HEK293 (cell line): Measurements from ENCODE around the gene PLCZ1.

Experiments
- CTCF ChIA-PET: fragments of 350-600 bp; formaldehyde crosslinking; extraction: SDS; loops from one replicate; lab custom pipeline; 2021; ENCODE audit warnings: antibody characterized with exemption; lab: Yijun Ruan, JAX
- POLR2A ChIA-PET: fragments of 300-600 bp; formaldehyde crosslinking; extraction: SDS; loops from one replicate; lab custom pipeline; 2020; ENCODE audit warnings: antibody characterized with exemption, inconsistent platforms; lab: Yijun Ruan, JAX
- H3K27ac ChIP-seq: fragments of 200-500 bp; sonication (Bioruptor generic); 2 replicates; pipeline ENCODE4 v1.5.1; 2014; ENCODE audit warnings: low read depth, low read length, control low read depth, inconsistent platforms; ENCODE audit errors: extremely low read depth
- H3K36me3 ChIP-seq, 2 experiments: fragments of 200-500 bp in 1 of 2; sonication (Bioruptor generic) in 1 of 2; 1 replicate in 1 of 2; 2 replicates in 1 of 2; pipeline ENCODE4 v1.5.1; 2014 to 2017; ENCODE audit warnings: inconsistent platforms in 2 of 2, low read length in 2 of 2; ENCODE audit not compliant: control insufficient read depth in 2 of 2, insufficient read depth in 1 of 2
- H3K4me1 ChIP-seq: fragments of 200-500 bp; sonication (Bioruptor generic); 2 replicates; pipeline ENCODE4 v1.5.1; 2014; ENCODE audit warnings: mild to moderate bottlenecking, low read length, inconsistent platforms; ENCODE audit not compliant: control insufficient read depth, insufficient read depth
- H3K4me3 ChIP-seq: 2 replicates; pipeline ENCODE4 v1.5.1; 2011; ENCODE audit warnings: low read depth, mild to moderate bottlenecking, control low read depth, low read length, moderate library complexity
- H3K9me3 ChIP-seq: fragments of 200-500 bp; sonication (Bioruptor generic); 2 replicates; pipeline ENCODE4 v1.5.1; 2014; ENCODE audit warnings: low read depth, low read length, inconsistent platforms; ENCODE audit not compliant: control insufficient read depth, insufficient read depth
- FEZF1 ChIP-seq: fragments of 450-650 bp; formaldehyde crosslinking; IDR thresholded peaks from 2 replicates; pipeline ENCODE4 v1.5.1; 2016; ENCODE audit warnings: missing biosample characterization, missing genetic modification characterization
- MEIS1 ChIP-seq: sonication (generic); formaldehyde crosslinking; IDR thresholded peaks from 2 replicates; pipeline ENCODE4 v1.8.1; 2022; ENCODE audit warnings: missing genetic modification reagents, mild to moderate bottlenecking, borderline replicate concordance
- ZBTB7A ChIP-seq: fragments of 450-650 bp; formaldehyde crosslinking; IDR thresholded peaks from 2 replicates; pipeline ENCODE4 v1.5.1; 2016; ENCODE audit warnings: low read depth, missing biosample characterization, missing genetic modification characterization
- ZNF10 ChIP-seq: fragments of 450-650 bp; formaldehyde crosslinking; IDR thresholded peaks from 2 replicates; pipeline ENCODE4 v1.5.1; 2017; ENCODE audit warnings: missing biosample characterization, missing genetic modification characterization
- ZNF223 ChIP-seq: fragments of 450-650 bp; formaldehyde crosslinking; IDR thresholded peaks from 2 replicates; pipeline ENCODE4 v1.5.1; 2016; ENCODE audit warnings: missing biosample characterization, missing genetic modification characterization
- ZNF366 ChIP-seq: fragments of 450-650 bp; formaldehyde crosslinking; conservative IDR thresholded peaks from 2 replicates; pipeline ENCODE4 v1.5.1; 2016; ENCODE audit warnings: missing biosample characterization, missing genetic modification characterization
- ZNF391 ChIP-seq: fragments of 450-650 bp; formaldehyde crosslinking; IDR thresholded peaks from 2 replicates; pipeline ENCODE4 v1.5.1; 2016; ENCODE audit warnings: low read depth, missing biosample characterization, missing genetic modification characterization, borderline replicate concordance
- ZNF530 ChIP-seq: fragments of 450-650 bp; formaldehyde crosslinking; IDR thresholded peaks from 2 replicates; pipeline ENCODE4 v1.5.1; 2016; ENCODE audit warnings: low read depth, missing biosample characterization, missing genetic modification characterization
- ZNF560 ChIP-seq: fragments of 450-650 bp; formaldehyde crosslinking; IDR thresholded peaks from 2 replicates; pipeline ENCODE4 v1.5.1; 2017; ENCODE audit warnings: missing biosample characterization, missing genetic modification characterization, borderline replicate concordance
- TF ChIP-seq, protein P1 (sequence below): fragments of 450-650 bp; formaldehyde crosslinking; IDR thresholded peaks from 2 replicates; pipeline ENCODE4 v1.5.1; 2016; ENCODE audit warnings: missing biosample characterization, missing genetic modification characterization, low read depth
- TF ChIP-seq, protein P2 (sequence below): fragments of 450-650 bp; formaldehyde crosslinking; IDR thresholded peaks from 2 replicates; pipeline ENCODE4 v1.5.1; 2016; ENCODE audit warnings: missing biosample characterization, missing genetic modification characterization, borderline replicate concordance
- TF ChIP-seq, protein P3 (sequence below): fragments of 450-650 bp; formaldehyde crosslinking; IDR thresholded peaks from 2 replicates; pipeline ENCODE4 v1.5.1; 2016; ENCODE audit warnings: missing biosample characterization, missing genetic modification characterization
- TF ChIP-seq, protein P4 (sequence below): fragments of 450-650 bp; formaldehyde crosslinking; IDR thresholded peaks from 2 replicates; pipeline ENCODE4 v1.5.1; 2016; ENCODE audit warnings: missing biosample characterization, missing genetic modification characterization
- TF ChIP-seq, protein P5 (sequence below): fragments of 450-650 bp; formaldehyde crosslinking; IDR thresholded peaks from 2 replicates; pipeline ENCODE4 v1.5.1; 2017; ENCODE audit warnings: missing biosample characterization, missing genetic modification characterization

The PLCZ1 gene

DNA sequence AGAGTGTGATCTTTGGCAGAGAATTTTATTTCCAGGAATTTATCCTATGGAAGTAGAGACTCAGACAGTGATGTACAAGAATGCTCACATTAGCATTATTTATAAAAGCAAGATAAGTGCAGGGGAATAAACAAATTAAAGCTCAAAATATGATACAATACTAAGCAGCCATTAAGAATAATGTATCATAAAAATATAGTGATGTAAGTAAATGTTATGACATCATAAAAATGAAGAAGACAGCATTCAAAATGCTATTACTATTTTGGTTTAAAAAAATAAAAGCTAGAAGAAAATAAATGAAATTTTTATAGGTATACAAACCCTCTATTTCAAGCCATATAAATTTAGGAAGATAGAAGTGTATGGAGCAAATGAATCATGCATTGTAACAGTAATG is 17.1 kb downstream of the PLCZ1 start:
- Histone ChIP-seq H3K9me3 (no peaks in the 10 kb centered on the region), H3K4me3 (no peak overlapping the region), H3K27ac (no peak overlapping the region), H3K36me3 (no peaks in the 10 kb centered on the region), H3K4me1 (no peaks in the 10 kb centered on the region)
- TF ChIP-seq, protein P1, sequence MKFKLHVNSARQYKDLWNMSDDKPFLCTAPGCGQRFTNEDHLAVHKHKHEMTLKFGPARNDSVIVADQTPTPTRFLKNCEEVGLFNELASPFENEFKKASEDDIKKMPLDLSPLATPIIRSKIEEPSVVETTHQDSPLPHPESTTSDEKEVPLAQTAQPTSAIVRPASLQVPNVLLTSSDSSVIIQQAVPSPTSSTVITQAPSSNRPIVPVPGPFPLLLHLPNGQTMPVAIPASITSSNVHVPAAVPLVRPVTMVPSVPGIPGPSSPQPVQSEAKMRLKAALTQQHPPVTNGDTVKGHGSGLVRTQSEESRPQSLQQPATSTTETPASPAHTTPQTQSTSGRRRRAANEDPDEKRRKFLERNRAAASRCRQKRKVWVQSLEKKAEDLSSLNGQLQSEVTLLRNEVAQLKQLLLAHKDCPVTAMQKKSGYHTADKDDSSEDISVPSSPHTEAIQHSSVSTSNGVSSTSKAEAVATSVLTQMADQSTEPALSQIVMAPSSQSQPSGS (tag by site-specific recombination): peak; percentile 74
- TF ChIP-seq, protein P2, sequence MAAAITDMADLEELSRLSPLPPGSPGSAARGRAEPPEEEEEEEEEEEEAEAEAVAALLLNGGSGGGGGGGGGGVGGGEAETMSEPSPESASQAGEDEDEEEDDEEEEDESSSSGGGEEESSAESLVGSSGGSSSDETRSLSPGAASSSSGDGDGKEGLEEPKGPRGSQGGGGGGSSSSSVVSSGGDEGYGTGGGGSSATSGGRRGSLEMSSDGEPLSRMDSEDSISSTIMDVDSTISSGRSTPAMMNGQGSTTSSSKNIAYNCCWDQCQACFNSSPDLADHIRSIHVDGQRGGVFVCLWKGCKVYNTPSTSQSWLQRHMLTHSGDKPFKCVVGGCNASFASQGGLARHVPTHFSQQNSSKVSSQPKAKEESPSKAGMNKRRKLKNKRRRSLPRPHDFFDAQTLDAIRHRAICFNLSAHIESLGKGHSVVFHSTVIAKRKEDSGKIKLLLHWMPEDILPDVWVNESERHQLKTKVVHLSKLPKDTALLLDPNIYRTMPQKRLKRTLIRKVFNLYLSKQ (tag by site-specific recombination): no peak
- ChIA-PET POLR2A (no interaction called here), CTCF (no interaction called here)

DNA sequence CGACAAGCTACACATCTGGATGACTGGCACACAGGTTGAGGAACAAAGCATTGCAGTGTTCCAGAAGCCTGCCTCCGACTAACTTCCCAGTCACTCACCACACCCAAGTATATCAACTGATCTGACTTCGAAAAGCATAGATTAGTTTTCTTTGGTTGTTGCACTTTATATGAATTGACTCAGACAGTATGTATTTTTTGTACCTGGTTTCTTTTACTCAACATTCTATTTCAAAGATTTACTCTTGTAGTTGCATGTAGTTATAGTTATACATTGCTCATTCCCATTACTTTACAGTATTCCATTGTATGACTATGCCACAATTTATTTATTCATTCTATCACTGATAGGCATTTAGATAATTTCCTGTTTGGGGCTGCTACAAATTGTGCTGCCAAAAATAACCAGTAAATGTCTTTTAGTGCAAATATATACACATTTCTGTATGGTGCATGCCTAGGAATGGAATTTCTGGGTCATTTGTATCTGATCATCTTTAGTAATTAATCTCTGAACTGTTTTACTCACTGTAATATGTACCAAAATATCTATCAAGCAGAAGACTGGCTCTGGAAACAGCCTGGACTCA is 17.8 kb downstream of the PLCZ1 start:
- POLR2A ChIA-PET: no interaction called here
- CTCF ChIA-PET: interaction anchor here (0.6 kb wide), 1 partner anchor 428 kb away, joined by 3 read pairs; no protein-coding TSS in a partner anchor

DNA sequence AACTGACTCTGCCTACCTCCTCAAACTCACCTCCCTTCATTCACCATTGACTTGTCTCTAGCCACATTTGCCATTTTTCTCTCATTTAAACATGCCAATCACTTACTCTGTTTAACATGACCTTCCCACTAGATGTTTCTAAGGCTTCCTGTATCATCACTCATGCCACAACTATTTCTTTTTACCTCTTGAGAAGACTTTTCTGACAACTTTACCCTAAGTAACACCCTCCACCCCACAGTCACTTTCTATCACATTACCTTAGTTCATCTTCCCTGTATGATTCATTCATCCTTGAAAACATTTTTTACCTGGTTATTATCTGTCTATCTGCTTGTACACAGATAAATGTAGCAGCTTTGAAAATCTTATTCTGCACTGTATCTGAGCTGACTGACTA is 19.4 kb downstream of the PLCZ1 start:
- H3K9me3 ChIP-seq: no peaks in the 10 kb centered on the region
- CTCF ChIA-PET: no interaction called here
- TF ChIP-seq ZNF391 (tag by site-specific recombination) (no peak), ZNF223 (tag by site-specific recombination) (no peak), ZNF10 (tag by site-specific recombination) (no peak), FEZF1 (tag by site-specific recombination) (no peak), ZNF366 (tag by site-specific recombination) (no peak), ZNF530 (tag by site-specific recombination) (no peak)
- TF ChIP-seq, protein P3, sequence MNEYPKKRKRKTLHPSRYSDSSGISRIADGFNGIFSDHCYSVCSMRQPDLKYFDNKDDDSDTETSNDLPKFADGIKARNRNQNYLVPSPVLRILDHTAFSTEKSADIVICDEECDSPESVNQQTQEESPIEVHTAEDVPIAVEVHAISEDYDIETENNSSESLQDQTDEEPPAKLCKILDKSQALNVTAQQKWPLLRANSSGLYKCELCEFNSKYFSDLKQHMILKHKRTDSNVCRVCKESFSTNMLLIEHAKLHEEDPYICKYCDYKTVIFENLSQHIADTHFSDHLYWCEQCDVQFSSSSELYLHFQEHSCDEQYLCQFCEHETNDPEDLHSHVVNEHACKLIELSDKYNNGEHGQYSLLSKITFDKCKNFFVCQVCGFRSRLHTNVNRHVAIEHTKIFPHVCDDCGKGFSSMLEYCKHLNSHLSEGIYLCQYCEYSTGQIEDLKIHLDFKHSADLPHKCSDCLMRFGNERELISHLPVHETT (tag by site-specific recombination): no peak
- H3K4me1 ChIP-seq: no peaks in the 10 kb centered on the region
- H3K27ac ChIP-seq: no peak overlapping the region
- H3K4me3 ChIP-seq: no peak overlapping the region
- POLR2A ChIA-PET: no interaction called here
- H3K36me3 ChIP-seq: no peaks in the 10 kb centered on the region

More for the DNA sequence above, 17.8 kb downstream of the PLCZ1 start:
- Histone ChIP-seq H3K36me3 (no peaks in the 10 kb centered on the region), H3K4me3 (no peak overlapping the region), H3K4me1 (no peaks in the 10 kb centered on the region), H3K27ac (no peak overlapping the region), H3K9me3 (no peaks in the 10 kb centered on the region)
- TF ChIP-seq ZNF560 (tag by site-specific recombination): no peak
- TF ChIP-seq ZBTB7A: no peak
- no peak for TF ChIP-seq MEIS1
- TF ChIP-seq, protein P4, sequence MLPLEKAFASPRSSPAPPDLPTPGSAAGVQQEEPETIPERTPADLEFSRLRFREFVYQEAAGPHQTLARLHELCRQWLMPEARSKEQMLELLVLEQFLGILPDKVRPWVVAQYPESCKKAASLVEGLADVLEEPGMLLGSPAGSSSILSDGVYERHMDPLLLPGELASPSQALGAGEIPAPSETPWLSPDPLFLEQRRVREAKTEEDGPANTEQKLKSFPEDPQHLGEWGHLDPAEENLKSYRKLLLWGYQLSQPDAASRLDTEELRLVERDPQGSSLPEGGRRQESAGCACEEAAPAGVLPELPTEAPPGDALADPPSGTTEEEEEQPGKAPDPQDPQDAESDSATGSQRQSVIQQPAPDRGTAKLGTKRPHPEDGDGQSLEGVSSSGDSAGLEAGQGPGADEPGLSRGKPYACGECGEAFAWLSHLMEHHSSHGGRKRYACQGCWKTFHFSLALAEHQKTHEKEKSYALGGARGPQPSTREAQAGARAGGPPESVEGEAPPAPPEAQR: no peak
- TF ChIP-seq, protein P5, sequence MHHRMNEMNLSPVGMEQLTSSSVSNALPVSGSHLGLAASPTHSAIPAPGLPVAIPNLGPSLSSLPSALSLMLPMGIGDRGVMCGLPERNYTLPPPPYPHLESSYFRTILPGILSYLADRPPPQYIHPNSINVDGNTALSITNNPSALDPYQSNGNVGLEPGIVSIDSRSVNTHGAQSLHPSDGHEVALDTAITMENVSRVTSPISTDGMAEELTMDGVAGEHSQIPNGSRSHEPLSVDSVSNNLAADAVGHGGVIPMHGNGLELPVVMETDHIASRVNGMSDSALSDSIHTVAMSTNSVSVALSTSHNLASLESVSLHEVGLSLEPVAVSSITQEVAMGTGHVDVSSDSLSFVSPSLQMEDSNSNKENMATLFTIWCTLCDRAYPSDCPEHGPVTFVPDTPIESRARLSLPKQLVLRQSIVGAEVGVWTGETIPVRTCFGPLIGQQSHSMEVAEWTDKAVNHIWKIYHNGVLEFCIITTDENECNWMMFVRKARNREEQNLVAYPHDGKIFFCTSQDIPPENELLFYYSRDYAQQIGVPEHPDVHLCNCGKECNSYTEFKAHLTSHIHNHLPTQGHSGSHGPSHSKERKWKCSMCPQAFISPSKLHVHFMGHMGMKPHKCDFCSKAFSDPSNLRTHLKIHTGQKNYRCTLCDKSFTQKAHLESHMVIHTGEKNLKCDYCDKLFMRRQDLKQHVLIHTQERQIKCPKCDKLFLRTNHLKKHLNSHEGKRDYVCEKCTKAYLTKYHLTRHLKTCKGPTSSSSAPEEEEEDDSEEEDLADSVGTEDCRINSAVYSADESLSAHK (tag by site-specific recombination): no peak
- TF ChIP-seq, all 188 proteins: peak for 0
